Heart left ventricle (tissue), 13 donors: ENCODE results near the gene FPR1.

Experiments used
- CTCF ChIP-seq, 12 donors: fragments of 200-600 bp; sonication (generic) in 4 of 12; IDR thresholded peaks; one replicate each; pipeline versions ENCODE4 v1.5.0 to v1.8.0; 2018 to 2022; ENCODE audit warnings: antibody characterized with exemption in 12 of 12, mild to moderate bottlenecking in 5 of 12
- POLR2A ChIP-seq, 2 donors: fragments of 450-650 bp; IDR thresholded peaks; one replicate each; pipeline ENCODE4 v1.6.1; 2017; ENCODE audit warnings: antibody characterized with exemption in 2 of 2, mild to moderate bottlenecking in 2 of 2, moderate library complexity in 2 of 2
- donor health status: ischemic (EF 13 %, LVEDD 7.1; RV severe dilation, severe dysfunction).
- donor health status: DM: no; HTN: yes; CAD: no.
- donor health status: DM: no; HTN: no; CAD: no.
- donor health status: ischemic (EF 25% LVEDD 6.9; RV normal size, moderate dysfunction).
- donor health status: ischemic (EF 25% LVEDD 5.7; RV mildly dilated, moderate dysfunction).
- donor health status: ischemic (EF 35%, LVEDD 5.7; RV mildly dilated, moderate dysfunction).
- donor health status: nonischemic (EF 11% LVEDD 7.7; RV severe dilation, severe dysfunction).
- donor health status: DM: yes; HTN: yes; CAD: no.
- donor health status: PGD.
- donor health status: ischemic (EF 29% LVEDD 5.4; RV normal size, mild dysfunction).
- donor health status: nonischemic (EF 23%, LVEDD 6.1; RV moderate dilation, normal function).

DNA sequence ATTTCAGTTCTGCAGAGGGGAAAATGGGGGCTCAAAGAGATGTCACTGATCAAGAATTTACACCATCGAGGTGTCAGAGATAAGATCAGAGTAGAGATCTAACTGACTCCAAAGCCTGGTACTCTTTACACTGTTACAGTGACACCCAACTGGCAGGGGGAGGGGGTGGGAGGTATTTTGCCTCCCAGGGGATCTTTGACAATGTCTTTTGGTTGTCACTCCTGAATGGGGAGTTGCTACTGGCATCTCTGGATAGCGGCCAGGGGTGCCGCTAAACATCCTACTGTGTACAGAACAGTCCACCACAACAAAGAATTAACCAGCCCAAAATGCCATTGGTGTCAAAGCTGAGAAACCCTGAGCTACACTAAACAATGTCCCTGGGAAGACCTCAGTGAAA, 46.4 kb upstream of the FPR1 start:
- TF ChIP-seq CTCF (IDR thresholded peaks at IDR 0.05) (no peak), POLR2A (IDR thresholded peaks at IDR 0.05) (no peak)
